Mucosa of stomach (tissue), 1 donor: Measurements from ENCODE around the gene GFRA4.

ENCODE experiments used
- H3K27me3 ChIP-seq: one replicate; pipeline ENCODE4 v1.7.0; 2013; ENCODE audit warnings: mild to moderate bottlenecking, low read length; ENCODE audit not compliant: control insufficient read depth, insufficient read depth
- H3K36me3 ChIP-seq: one replicate; pipeline ENCODE4 v1.7.0; 2013; ENCODE audit warnings: low read length; ENCODE audit not compliant: control insufficient read depth, insufficient read depth
- H3K4me1 ChIP-seq: one replicate; pipeline ENCODE4 v1.7.0; 2013; ENCODE audit warnings: mild to moderate bottlenecking, low read length; ENCODE audit not compliant: control insufficient read depth, insufficient read depth
- H3K4me3 ChIP-seq: one replicate; pipeline ENCODE4 v1.7.0; 2013; ENCODE audit warnings: low read length
- H3K9ac ChIP-seq: one replicate; pipeline ENCODE4 v1.7.0; 2013; ENCODE audit warnings: mild to moderate bottlenecking, low read length, moderate library complexity
- H3K9me3 ChIP-seq: one replicate; pipeline ENCODE4 v1.7.0; 2013; ENCODE audit warnings: mild to moderate bottlenecking, low read length, moderate library complexity; ENCODE audit not compliant: control insufficient read depth
- donor health status: Pancreatic carcinoma.

Gene GFRA4, protein sequence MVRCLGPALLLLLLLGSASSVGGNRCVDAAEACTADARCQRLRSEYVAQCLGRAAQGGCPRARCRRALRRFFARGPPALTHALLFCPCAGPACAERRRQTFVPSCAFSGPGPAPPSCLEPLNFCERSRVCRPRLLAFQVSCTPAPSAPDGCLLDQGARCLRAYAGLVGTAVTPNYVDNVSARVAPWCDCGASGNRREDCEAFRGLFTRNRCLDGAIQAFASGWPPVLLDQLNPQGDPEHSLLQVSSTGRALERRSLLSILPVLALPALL

DNA sequence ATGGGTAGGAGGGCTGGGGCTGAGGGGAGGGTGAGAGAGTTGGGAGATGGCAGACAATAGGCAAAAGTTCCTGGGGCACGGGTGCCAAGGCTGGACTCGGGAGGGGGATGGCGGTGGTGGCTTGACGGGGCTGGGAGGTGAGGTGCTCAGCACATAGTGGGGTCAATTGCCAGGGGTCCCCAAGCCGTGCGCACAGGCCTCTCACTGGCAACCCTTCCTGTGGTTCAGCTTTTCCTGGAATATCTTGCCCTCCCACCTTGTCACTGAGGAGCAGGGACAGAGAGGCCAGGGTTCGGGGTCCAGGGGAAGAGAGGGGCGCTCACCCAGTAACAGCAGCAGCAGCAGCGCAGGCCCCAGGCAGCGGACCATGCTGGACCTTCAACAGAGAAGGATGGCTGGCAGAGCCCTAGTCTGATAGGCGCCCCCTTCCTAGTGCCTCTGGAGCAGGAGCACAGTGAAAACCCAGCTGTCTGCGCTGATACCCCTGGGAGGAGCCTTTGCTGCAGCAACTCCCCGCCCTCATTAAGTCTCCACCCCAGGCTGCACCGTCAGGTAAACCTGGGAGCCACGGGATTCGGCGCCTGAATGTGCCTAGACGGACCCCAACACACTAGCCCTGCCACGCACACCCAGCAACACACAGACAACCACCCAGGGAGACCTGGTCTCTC lies at the start of gene GFRA4:
TSS of gene GFRA4 (minus strand) at position 369 of the 671 bp plus-strand sequence. CDS start at position 369, 0 bp downstream.
- H3K4me3 ChIP-seq: no peak within 1 kb of the TSS
- H3K9me3 ChIP-seq: no peaks in the 10 kb centered on the region
- no peaks in the 10 kb centered on the region for H3K36me3 ChIP-seq
- H3K27me3 ChIP-seq: peaks cover 45% of the 10 kb centered on the region
- peaks cover 6% of the 10 kb centered on the region for H3K4me1 ChIP-seq
- no peak within 1 kb of the TSS for H3K9ac ChIP-seq

DNA sequence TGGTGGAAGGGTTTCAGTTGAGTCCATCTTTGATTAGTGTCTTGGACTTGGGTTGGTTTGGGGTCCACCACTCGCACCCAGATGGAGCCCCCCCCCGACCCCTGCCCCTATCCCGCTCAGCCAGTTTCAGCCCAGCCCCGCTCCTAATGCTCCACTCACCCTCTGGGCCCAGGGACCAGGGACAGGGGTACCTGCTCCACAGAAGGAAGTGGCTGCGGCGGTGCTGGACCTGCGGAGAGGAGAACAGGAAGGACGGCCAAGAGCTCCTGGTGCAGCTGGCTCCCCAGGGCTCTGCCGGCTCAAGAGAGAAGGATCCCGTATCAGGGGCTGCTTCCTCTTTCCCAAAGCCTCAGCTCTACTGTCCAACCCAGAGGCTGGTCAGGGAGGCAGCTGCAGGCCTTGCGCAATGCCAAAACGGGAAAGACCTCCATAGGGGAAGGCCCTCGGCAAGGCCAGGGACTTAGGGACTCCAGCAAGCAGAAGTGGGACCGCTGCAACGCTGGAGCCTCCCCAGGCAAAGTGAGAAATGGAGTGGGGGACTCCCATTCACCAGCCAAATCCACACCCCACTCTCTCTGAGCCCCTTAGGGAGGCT lies 49.2 kb upstream of the GFRA4 start, which contains the start of gene SIGLEC1:
TSS of gene SIGLEC1 (minus strand) at position 322 of the 595 bp plus-strand sequence. CDS start 5,472 bp downstream, outside the sequence.
- H3K36me3 ChIP-seq: no peaks in the 10 kb centered on the region
- H3K9ac ChIP-seq: no peak within 1 kb of the TSS
- no peaks in the 10 kb centered on the region for H3K27me3 ChIP-seq
- no peaks in the 10 kb centered on the region for H3K4me1 ChIP-seq
- no peaks in the 10 kb centered on the region for H3K9me3 ChIP-seq
- H3K4me3 ChIP-seq: no peak within 1 kb of the TSS

DNA sequence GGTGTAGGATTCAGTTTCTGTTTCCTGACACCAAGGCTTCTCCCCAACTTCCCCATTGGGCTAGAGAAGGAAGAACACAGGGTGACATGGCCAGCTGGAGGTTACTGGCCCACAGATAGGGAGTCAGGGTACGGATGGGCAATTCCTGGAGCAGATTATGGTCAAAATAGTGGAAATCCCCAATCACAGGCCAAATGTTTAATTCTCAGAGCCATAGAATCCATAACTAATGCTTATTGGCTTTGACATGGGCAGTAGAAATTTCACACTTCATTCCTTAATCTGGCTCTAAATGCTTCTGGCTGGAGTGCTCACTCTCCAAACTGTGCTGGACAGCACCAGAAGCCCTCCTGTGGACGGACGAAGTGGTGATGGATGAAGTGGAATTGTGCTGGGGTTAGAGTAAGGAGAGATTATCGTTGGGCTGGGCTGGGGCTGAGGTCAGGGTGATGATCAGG lies 48.3 kb upstream of the GFRA4 start:
- no peak overlapping the region for H3K9ac ChIP-seq
- H3K27me3 ChIP-seq: no peaks in the 10 kb centered on the region
- H3K9me3 ChIP-seq: no peaks in the 10 kb centered on the region
- H3K4me3 ChIP-seq: no peak overlapping the region
- H3K4me1 ChIP-seq: no peaks in the 10 kb centered on the region
- no peaks in the 10 kb centered on the region for H3K36me3 ChIP-seq

DNA sequence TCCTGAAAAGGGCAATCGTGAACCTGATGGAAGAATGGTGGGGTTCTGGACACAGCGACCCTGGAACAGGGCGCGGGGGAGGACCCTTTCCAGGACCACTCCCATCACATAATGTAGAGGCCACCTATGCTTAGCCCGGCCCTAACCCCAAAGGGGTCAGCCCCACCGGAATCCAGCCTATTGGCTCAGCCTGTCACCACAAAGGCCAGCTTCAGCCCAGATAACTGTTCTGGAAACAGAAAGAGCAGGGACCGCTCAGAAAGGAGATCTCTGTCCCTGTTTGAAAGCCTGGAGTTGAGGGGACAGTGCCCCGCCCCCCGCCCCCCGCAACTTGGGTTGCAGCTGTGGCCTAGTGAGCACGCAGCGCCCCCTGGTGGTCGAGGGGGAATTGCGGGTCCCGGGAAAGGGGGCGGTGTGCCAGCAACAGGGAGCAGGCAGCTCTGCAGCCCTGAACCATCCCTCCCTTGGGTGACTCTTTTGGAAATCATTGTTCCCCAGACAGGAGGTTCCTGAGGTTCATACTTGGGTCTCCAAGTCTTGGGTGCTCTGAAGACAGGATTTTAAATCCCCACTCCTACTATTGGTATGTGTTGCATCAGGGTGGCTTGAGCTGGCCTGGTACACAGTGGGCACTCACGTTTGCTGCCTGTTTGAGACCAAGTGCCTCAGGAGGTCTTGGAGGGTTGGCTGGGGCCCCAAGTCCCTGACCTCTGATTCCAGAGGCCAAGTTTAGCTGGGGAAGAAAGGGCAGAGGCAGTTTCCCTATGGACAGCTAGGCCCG lies 47.7 kb upstream of the GFRA4 start:
- no peaks in the 10 kb centered on the region for H3K4me1 ChIP-seq
- no peak overlapping the region for H3K4me3 ChIP-seq
- H3K36me3 ChIP-seq: no peaks in the 10 kb centered on the region
- H3K9me3 ChIP-seq: no peaks in the 10 kb centered on the region
- H3K9ac ChIP-seq: no peak overlapping the region
- no peaks in the 10 kb centered on the region for H3K27me3 ChIP-seq

DNA sequence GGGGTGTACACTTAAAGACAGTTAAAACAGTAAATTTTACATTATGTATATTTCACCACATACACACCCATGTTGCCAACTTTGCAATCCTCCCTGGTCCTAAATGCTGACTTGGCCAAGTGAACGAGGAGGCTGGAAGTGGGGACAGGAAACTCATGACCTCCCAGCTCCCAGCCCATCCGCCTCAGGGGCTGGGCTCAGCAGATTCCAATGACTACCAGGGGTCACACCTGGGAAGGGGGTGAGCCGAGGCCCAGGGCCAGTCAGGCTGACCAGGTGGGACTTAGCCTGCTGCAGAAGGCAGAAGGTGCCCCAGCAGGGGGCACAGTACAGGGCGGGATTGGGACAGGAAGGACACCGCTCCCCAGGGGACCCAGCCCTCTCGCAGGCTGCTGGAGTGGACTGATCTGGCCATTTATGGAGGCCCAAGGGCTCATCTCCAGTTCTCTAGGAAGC lies 46.8 kb upstream of the GFRA4 start:
- no peaks in the 10 kb centered on the region for H3K4me1 ChIP-seq
- no peak overlapping the region for H3K4me3 ChIP-seq
- H3K36me3 ChIP-seq: no peaks in the 10 kb centered on the region

DNA sequence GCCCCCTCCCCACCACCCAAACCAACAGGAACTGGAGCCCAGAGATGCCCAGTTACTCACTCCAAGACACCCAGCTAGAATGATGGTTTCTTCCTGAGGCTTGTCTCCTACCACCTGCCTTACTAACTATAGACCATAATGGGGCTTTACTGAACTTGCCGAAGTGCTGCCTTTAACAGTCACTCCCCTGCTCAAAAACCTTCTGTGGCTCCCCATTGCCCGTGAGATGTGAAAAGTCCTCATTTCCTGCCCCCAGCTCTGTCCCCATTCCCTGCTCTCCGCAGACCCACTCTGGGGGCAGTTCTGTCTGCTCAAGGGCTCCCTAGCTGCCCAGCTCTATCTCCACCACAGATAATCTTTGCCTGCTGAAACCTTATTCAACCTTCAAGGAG lies 44.3 kb upstream of the GFRA4 start:
- H3K27me3 ChIP-seq: no peaks in the 10 kb centered on the region
- no peaks in the 10 kb centered on the region for H3K4me1 ChIP-seq

More for the DNA sequence above, 46.8 kb upstream of the GFRA4 start:
- Histone ChIP-seq H3K9me3 (no peaks in the 10 kb centered on the region), H3K27me3 (no peaks in the 10 kb centered on the region), H3K9ac (no peak overlapping the region)

DNA sequence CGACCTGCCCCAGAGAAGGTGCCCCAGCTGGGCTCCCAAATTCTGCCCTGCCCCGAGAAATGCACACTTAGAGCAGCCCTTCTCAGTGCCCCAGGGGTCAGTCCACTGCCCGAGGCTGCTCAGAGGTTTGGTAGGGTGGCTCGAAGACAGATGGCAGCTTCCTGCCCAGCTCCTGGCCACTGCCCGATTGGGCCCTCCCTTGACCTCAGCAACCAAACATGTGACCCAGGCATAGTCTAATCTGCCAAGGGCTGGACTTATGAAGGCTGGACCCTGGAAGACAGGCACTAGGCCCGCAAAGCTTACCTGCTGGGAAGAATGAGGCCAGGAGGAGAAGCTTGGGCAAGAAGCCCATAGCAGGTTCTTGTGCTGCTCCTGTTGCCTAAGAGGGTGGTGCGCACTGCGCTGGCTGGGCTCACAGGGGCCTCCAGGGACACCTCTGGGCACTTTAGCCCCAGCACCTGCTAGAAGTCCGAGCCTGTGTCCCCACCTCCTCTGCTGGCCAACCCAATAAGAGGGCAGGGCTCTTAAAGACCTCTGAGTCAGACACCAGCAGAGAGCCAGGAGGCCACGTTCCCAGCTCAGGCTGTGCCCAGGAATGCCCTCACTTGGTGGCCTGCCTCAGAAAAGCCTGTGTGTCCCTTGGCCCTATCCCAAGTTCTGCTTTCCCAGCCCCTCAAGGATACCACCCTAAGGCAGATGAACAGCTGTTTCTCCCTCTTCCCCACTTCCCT lies 43.7 kb upstream of the GFRA4 start:
- Histone ChIP-seq H3K9ac (no peak overlapping the region), H3K27me3 (no peaks in the 10 kb centered on the region), H3K4me1 (no peaks in the 10 kb centered on the region), H3K9me3 (no peaks in the 10 kb centered on the region), H3K4me3 (no peak overlapping the region), H3K36me3 (no peaks in the 10 kb centered on the region)

More for the DNA sequence above, 44.3 kb upstream of the GFRA4 start:
- H3K9me3 ChIP-seq: no peaks in the 10 kb centered on the region
- no peak overlapping the region for H3K4me3 ChIP-seq
- no peak overlapping the region for H3K9ac ChIP-seq
- H3K36me3 ChIP-seq: no peaks in the 10 kb centered on the region

DNA sequence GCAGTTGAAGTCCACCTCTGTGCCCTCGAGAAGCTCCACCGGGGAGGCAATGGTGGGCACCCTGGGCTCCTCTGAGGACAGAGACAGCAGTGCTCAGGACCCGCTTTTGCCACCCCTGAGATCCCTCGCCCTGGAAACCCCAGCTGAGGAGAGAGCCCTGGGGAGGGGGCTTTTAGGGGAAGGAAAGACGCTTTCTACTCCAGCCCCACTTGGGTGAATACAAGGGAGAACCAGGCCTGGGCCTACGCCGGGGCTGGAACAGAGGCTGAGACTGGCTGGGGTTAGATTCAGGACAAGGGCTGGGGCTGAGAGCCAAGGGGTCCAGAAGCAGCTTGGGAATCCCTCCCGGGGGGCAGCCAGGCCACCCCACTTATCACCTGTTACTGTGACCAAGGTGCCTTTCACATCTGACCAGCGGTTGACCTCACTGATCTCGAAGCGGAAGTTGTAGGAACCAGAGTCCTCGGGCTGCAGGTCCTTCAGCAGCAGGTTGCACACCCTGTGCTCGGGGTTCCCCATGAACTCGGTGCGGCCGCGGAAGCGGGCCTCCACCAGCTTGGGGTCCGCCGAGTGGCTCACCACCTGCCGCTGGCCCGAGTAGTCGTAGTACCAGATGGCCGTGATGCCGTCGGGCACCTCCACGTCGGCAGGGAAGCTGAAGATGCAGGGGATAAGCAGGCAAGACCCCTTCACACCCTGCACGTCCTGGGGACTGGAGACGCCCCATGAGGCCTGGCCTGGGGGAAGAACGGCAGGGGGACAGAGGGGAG lies 43.0 kb upstream of the GFRA4 start:
- Histone ChIP-seq H3K27me3 (no peaks in the 10 kb centered on the region), H3K9ac (no peak overlapping the region), H3K4me1 (no peaks in the 10 kb centered on the region), H3K9me3 (no peaks in the 10 kb centered on the region), H3K4me3 (no peak overlapping the region), H3K36me3 (no peaks in the 10 kb centered on the region)

DNA sequence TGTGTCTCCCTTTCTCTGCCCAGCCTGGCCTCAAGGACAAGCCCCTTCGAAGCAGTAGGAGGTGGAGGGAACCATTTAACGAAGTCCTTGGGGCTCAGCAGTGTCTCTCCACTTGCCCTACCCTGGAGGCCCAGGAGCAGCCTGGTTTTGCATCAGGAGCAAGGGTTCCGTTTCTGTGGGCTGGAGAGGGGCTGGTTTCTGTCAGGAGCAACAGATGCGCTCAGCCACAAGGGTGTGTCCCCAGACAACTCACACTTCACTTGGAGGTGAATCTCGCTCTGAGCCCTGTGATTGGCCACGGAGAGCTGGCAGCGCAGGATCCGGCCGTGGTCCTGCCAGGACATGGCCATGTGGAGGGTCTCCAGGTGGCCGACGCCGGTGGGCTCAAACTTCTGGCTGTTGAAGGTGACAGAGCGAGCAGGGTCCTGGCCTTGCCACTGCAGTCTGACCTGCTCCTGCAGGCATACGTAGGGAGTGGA lies 42.3 kb upstream of the GFRA4 start:
- no peaks in the 10 kb centered on the region for H3K4me1 ChIP-seq
- no peak overlapping the region for H3K9ac ChIP-seq
- no peaks in the 10 kb centered on the region for H3K36me3 ChIP-seq
- H3K27me3 ChIP-seq: no peaks in the 10 kb centered on the region
- no peak overlapping the region for H3K4me3 ChIP-seq
- H3K9me3 ChIP-seq: no peaks in the 10 kb centered on the region

DNA sequence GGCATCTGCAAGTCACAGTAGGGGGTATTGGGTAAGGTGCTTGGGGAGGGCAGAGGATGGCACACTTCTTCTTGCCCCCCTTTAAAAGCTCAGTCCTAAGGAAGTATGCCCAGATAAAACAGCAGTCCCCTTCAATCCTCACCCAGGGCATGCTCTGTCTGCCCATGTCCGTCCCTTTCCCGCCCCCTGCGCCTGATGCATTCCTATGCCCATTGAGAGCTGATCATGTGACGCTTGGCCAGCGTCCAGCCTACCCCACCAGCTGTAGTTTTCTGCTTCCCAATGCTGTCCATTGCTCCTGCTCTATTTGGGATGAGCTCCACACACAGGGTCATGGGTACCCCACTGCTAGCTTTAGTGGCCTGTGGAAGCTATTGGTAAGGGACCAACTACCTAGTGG lies 40.9 kb upstream of the GFRA4 start:
- no peak overlapping the region for H3K4me3 ChIP-seq
- no peaks in the 10 kb centered on the region for H3K36me3 ChIP-seq
- H3K9me3 ChIP-seq: no peaks in the 10 kb centered on the region
- no peak overlapping the region for H3K9ac ChIP-seq
- no peaks in the 10 kb centered on the region for H3K27me3 ChIP-seq
- H3K4me1 ChIP-seq: no peaks in the 10 kb centered on the region
